H9 (cell line): ENCODE measurements around the gene MAPK14. TPM values are rescaled to one million over a fixed set of nuclear protein-coding genes. Genes with fewer than 3 reads are reported as not detected.
A peak's percentile ranks its signal among the peaks of the same experiment; 100 is the strongest.

Source experiments
- DNase-seq: peaks from one replicate; pipeline ENCODE4 v3.0.0-alpha.2; 2017
- H2AFZ ChIP-seq: one replicate; pipeline ENCODE4 v1.6.1; 2013; ENCODE audit warnings: mild to moderate bottlenecking, low read length, control low read depth, moderate library complexity
- H2AK5ac ChIP-seq: 2 replicates; pipeline ENCODE4 v1.6.1; 2013; ENCODE audit warnings: low read length, control low read depth, mixed read lengths; ENCODE audit not compliant: insufficient read length
- H2BK120ac ChIP-seq: one replicate; pipeline ENCODE4 v1.6.1; 2013; ENCODE audit warnings: low read depth, mild to moderate bottlenecking, low read length, control low read depth, inconsistent platforms; ENCODE audit not compliant: poor library complexity, severe bottlenecking
- H2BK12ac ChIP-seq: 2 replicates; pipeline ENCODE4 v1.6.1; 2013; ENCODE audit warnings: low read length, control low read depth, mixed read lengths, low read depth; ENCODE audit not compliant: insufficient read length
- H2BK15ac ChIP-seq: 2 replicates; pipeline ENCODE4 v1.6.1; 2013; ENCODE audit warnings: low read depth, low read length, control low read depth
- H2BK20ac ChIP-seq: one replicate; pipeline ENCODE4 v1.6.1; 2013; ENCODE audit warnings: low read depth, mild to moderate bottlenecking, low read length, control low read depth, inconsistent platforms; ENCODE audit not compliant: poor library complexity, severe bottlenecking
- H2BK5ac ChIP-seq: 2 replicates; pipeline ENCODE4 v1.6.1; 2013; ENCODE audit warnings: low read length, control low read depth, mixed read lengths; ENCODE audit not compliant: insufficient read length
- H3K14ac ChIP-seq: 2 replicates; pipeline ENCODE4 v1.6.1; 2013; ENCODE audit warnings: low read length, control low read depth; ENCODE audit not compliant: insufficient read depth
- H3K18ac ChIP-seq: 2 replicates; pipeline ENCODE4 v1.6.1; 2013; ENCODE audit warnings: low read depth, mild to moderate bottlenecking, mixed read lengths, low read length, control low read depth; ENCODE audit not compliant: insufficient read length
- H3K23ac ChIP-seq: 2 replicates; pipeline ENCODE4 v1.6.1; 2013; ENCODE audit warnings: low read length, control low read depth, mixed read lengths, low read depth; ENCODE audit not compliant: insufficient read length
- H3K23me2 ChIP-seq: 2 replicates; pipeline ENCODE4 v1.6.1; 2013; ENCODE audit warnings: low read depth, mild to moderate bottlenecking, mixed read lengths, low read length, control low read depth; ENCODE audit not compliant: insufficient read length, poor library complexity, severe bottlenecking
- H3K27ac ChIP-seq: 2 replicates; pipeline ENCODE4 v1.5.1; 2013; ENCODE audit warnings: low read length, control low read depth, mixed read lengths, low read depth; ENCODE audit not compliant: insufficient read length
- H3K27me3 ChIP-seq: 2 replicates; pipeline ENCODE4 v1.6.1; 2013; ENCODE audit warnings: low read length, control low read depth, inconsistent platforms; ENCODE audit not compliant: insufficient read depth
- H3K4ac ChIP-seq: 2 replicates; pipeline ENCODE4 v1.6.1; 2013; ENCODE audit warnings: low read depth, mild to moderate bottlenecking, control low read depth, inconsistent platforms, low read length, moderate library complexity
- H3K4me1 ChIP-seq: 2 replicates; pipeline ENCODE4 v1.6.1; 2013; ENCODE audit warnings: low read length, control low read depth, inconsistent platforms; ENCODE audit not compliant: insufficient read depth
- H3K4me2 ChIP-seq: 2 replicates; pipeline ENCODE4 v1.6.1; 2013; ENCODE audit warnings: low read length, control low read depth, mixed read lengths; ENCODE audit not compliant: insufficient read length, insufficient read depth
- H3K56ac ChIP-seq: 2 replicates; pipeline ENCODE4 v1.6.1; 2013; ENCODE audit warnings: low read depth, mild to moderate bottlenecking, mixed read lengths, low read length, control low read depth; ENCODE audit not compliant: insufficient read length
- H3K79me1 ChIP-seq: 2 replicates; pipeline ENCODE4 v1.6.1; 2013; ENCODE audit warnings: low read depth, mild to moderate bottlenecking, moderate library complexity, low read length, control low read depth, inconsistent platforms; ENCODE audit not compliant: insufficient read depth, poor library complexity, severe bottlenecking
- H3K79me2 ChIP-seq: 2 replicates; pipeline ENCODE4 v1.6.1; 2013; ENCODE audit warnings: low read length, control low read depth, inconsistent platforms; ENCODE audit not compliant: insufficient read depth
- H3K9ac ChIP-seq: 2 replicates; pipeline ENCODE4 v1.6.1; 2013; ENCODE audit warnings: low read length, control low read depth, mixed read lengths; ENCODE audit not compliant: insufficient read length; ENCODE audit errors: extremely low read depth
- H3K9me3 ChIP-seq: one replicate; pipeline ENCODE4 v1.6.1; 2013; ENCODE audit warnings: low read depth, low read length, inconsistent platforms; ENCODE audit not compliant: control insufficient read depth
- H3T11ph ChIP-seq: one replicate; pipeline ENCODE4 v1.6.1; 2013; ENCODE audit warnings: mild to moderate bottlenecking, low read length, control low read depth, inconsistent platforms
- H4K20me1 ChIP-seq: one replicate; pipeline ENCODE4 v1.6.1; 2013; ENCODE audit not compliant: control insufficient read depth, insufficient read length, insufficient read depth
- H4K5ac ChIP-seq: 2 replicates; pipeline ENCODE4 v1.6.1; 2013; ENCODE audit warnings: low read depth, mild to moderate bottlenecking, mixed read lengths, low read length, control low read depth; ENCODE audit not compliant: insufficient read length
- H4K8ac ChIP-seq: replicated peaks from 2 replicates; pipeline ENCODE4 v1.6.1; 2013; ENCODE audit warnings: low read length, control low read depth, mixed read lengths, low read depth; ENCODE audit not compliant: insufficient read length
- H4K91ac ChIP-seq: 2 replicates; pipeline ENCODE4 v1.6.1; 2013; ENCODE audit warnings: low read depth, mild to moderate bottlenecking, moderate library complexity, mixed read lengths, low read length, control low read depth; ENCODE audit not compliant: insufficient read length
- H3K27ac Mint-ChIP-seq, 3 experiments: 2 replicates in 2 of 3; 3 replicates in 1 of 3; pipeline ENCODE4 v1.8.0; 2020 to 2021; ENCODE audit warnings: mixed read lengths in 3 of 3, mild to moderate bottlenecking in 1 of 3, moderate library complexity in 1 of 3
- H3K27me3 Mint-ChIP-seq: 2 replicates; pipeline ENCODE4 v1.8.0; 2021; ENCODE audit warnings: low read depth, mild to moderate bottlenecking, moderate library complexity, mixed read lengths
- H3K36me3 Mint-ChIP-seq, 3 experiments: 2 replicates in 2 of 3; 3 replicates in 1 of 3; pipeline ENCODE4 v1.8.0; 2020 to 2021; ENCODE audit warnings: low read depth in 3 of 3, mixed read lengths in 3 of 3; ENCODE audit not compliant: insufficient read depth in 1 of 3
- H3K4me1 Mint-ChIP-seq, 2 experiments: 2 replicates each; pipeline ENCODE4 v1.8.0; 2020; ENCODE audit warnings: mixed read lengths in 2 of 2
- H3K4me3 Mint-ChIP-seq, 2 experiments: 2 replicates in 1 of 2; 3 replicates in 1 of 2; pipeline ENCODE4 v1.8.0; 2020 to 2021; ENCODE audit warnings: mild to moderate bottlenecking in 2 of 2, mixed read lengths in 2 of 2, moderate library complexity in 1 of 2
- H3K9me3 Mint-ChIP-seq, 2 experiments: 2 replicates in 1 of 2; 3 replicates in 1 of 2; pipeline ENCODE4 v1.8.0; 2020; ENCODE audit warnings: mild to moderate bottlenecking in 2 of 2, mixed read lengths in 2 of 2, moderate library complexity in 1 of 2
- WGBS: extraction: QIAGEN DNeasy Blood & Tissue Kit; methylation state at CpG from one replicate; pipeline ENCODE4 v1.1.7; 2013; ENCODE audit warnings: missing lambda C conversion rate, low lambda C conversion rate, mixed read lengths; ENCODE audit not compliant: insufficient read length; ENCODE audit errors: extremely low coverage; 5-methylcytosine and 5-hydroxymethylcytosine counted together
- total RNA-seq: library from RNA; stranded (reverse); gene quantifications from 2 replicates; pipeline ENCODE4 v1.2.1, GENCODE V29; 2021
- TF ChIP-seq, protein P1 (sequence below): fragments of 200-600 bp; sonication (generic); conservative IDR thresholded peaks from 3 replicates; pipeline ENCODE4 v1.8.0; 2021; ENCODE audit warnings: antibody characterized with exemption, mild to moderate bottlenecking

The MAPK14 gene
- total RNA-seq, 1 experiment from 2014 or later, result 40.5 TPM

DNA sequence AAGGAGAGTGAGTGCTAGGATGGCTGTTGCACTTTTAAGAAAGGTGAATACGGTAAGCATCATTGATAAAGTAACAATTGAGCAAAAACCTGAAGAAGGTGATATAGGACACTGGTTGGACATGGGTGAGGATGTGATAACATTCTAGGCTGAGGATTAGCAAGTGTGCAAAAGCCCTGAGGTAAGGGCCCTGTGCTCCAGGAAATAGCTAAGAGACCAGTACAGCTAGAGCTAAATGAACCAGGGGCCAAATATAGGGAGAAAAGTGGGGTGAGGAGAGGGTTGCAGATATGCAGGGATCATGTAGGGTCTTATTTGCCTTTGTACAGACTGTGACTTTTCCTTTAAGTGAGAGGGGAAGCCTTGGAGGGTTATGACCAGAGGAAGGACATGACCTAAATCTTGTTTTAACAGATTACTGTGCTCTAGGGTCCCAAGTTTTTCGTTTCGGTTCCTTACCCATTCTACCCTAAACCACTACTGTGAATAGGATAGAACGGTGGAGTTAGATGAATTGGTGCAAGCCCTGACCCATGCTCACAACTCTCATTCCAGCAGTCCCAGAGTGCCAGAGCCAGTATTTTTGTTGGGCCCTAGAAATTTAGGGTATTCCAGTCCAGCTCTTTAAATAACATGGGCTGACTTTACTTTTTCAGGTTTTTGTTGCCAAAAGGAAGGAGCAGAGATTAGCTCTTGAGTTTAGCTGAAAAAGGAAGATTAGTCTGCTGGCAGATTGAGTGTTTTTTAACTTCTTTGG, 10.7 kb downstream of the MAPK14 start:
- Histone ChIP-seq H3K27me3 (no peaks in the 10 kb centered on the region), H4K91ac (no peak overlapping the region), H2BK15ac (no peak overlapping the region), H3K79me2 (peaks cover 13% of the 10 kb centered on the region; the same call in 1 of the 2 replicates), H3K23ac (no peak overlapping the region), H3K79me1 (peaks cover 13% of the 10 kb centered on the region), H3K14ac (no peak overlapping the region), H3K9me3 (no peaks in the 10 kb centered on the region), H2BK5ac (no peak overlapping the region), H4K20me1 (no peaks in the 10 kb centered on the region), H3K27ac (no peak overlapping the region), H3K4me2 (no peak overlapping the region), H2BK20ac (no peak overlapping the region), H2BK120ac (no peak overlapping the region), H2AFZ (no peak overlapping the region), H3T11ph (no peak overlapping the region), H3K23me2 (no peaks in the 10 kb centered on the region), H3K9ac (peak overlapping the region; percentile 19), H3K56ac (no peak overlapping the region), H2BK12ac (no peak overlapping the region), H2AK5ac (no peak overlapping the region), H3K4me1 (no peaks in the 10 kb centered on the region; the same call in 1 of the 2 replicates), H4K8ac (no peak overlapping the region), H4K5ac (no peak overlapping the region), H3K18ac (no peak overlapping the region), H3K4ac (no peak overlapping the region)
- Mint-ChIP-seq H3K27me3 (no peaks in the 10 kb centered on the region), H3K36me3 (peaks cover 0 to 3% (median 0%) of the 10 kb centered on the region in 3 experiments; a peak in 2 of 7 replicates), H3K27ac (peak overlapping the region; percentile 11 to 52 (median 40); a peak in 5 of 7 replicates), H3K4me3 (no peak overlapping the region), H3K9me3 (no peaks in the 10 kb centered on the region), H3K4me1 (peaks cover 2 to 37% of the 10 kb centered on the region in 2 experiments; a peak in 3 of 4 replicates)
- DNase-seq, result no peak
- no CpG with 5 or more reads among the region's 4 CpGs for WGBS
- TF ChIP-seq, protein P1, sequence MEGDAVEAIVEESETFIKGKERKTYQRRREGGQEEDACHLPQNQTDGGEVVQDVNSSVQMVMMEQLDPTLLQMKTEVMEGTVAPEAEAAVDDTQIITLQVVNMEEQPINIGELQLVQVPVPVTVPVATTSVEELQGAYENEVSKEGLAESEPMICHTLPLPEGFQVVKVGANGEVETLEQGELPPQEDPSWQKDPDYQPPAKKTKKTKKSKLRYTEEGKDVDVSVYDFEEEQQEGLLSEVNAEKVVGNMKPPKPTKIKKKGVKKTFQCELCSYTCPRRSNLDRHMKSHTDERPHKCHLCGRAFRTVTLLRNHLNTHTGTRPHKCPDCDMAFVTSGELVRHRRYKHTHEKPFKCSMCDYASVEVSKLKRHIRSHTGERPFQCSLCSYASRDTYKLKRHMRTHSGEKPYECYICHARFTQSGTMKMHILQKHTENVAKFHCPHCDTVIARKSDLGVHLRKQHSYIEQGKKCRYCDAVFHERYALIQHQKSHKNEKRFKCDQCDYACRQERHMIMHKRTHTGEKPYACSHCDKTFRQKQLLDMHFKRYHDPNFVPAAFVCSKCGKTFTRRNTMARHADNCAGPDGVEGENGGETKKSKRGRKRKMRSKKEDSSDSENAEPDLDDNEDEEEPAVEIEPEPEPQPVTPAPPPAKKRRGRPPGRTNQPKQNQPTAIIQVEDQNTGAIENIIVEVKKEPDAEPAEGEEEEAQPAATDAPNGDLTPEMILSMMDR, result no peak
